Thoracic aorta (tissue), 2 donors: ENCODE data around the gene ZNF827. TPM values are rescaled to one million over a fixed set of nuclear protein-coding genes. Genes with fewer than 3 reads are reported as not detected.
A peak's percentile ranks its signal among the peaks of the same experiment; 100 is the strongest.

Source experiments
- ATAC-seq: fragments of 150-250 bp; one replicate; pipeline ENCODE4 v1.8.0; 2017; ENCODE audit warnings: low read depth; ENCODE audit not compliant: insufficient number of reproducible peaks, low FRiP score
- DNase-seq: peaks from one replicate; pipeline ENCODE4 v3.0.0-alpha.2; 2020; ENCODE audit warnings: low spot score
- H3K27ac ChIP-seq, 2 donors: fragments of 200-600 bp; sonication (generic); 1 replicate in 1 of 2; 2 replicates in 1 of 2; pipeline ENCODE4 v1.5.1; 2016; ENCODE audit warnings: mild to moderate bottlenecking in 2 of 2, moderate library complexity in 2 of 2
- H3K27me3 ChIP-seq: fragments of 200-600 bp; sonication (generic); replicated peaks from 2 replicates; pipeline ENCODE4 v1.6.0; 2016; ENCODE audit warnings: mild to moderate bottlenecking; ENCODE audit not compliant: insufficient read depth
- H3K36me3 ChIP-seq: fragments of 200-600 bp; sonication (generic); one replicate; pipeline ENCODE4 v1.5.1; 2016
- H3K4me1 ChIP-seq, 2 donors: fragments of 200-600 bp; sonication (generic); 1 replicate in 1 of 2; 2 replicates in 1 of 2; pipeline versions ENCODE4 v1.5.1 to v1.6.0; 2016; ENCODE audit warnings: low read depth in 2 of 2, mild to moderate bottlenecking in 1 of 2; ENCODE audit not compliant: control insufficient read depth in 1 of 2
- H3K4me3 ChIP-seq: fragments of 200-600 bp; sonication (generic); 2 replicates; pipeline ENCODE4 v1.5.1; 2016; ENCODE audit warnings: mild to moderate bottlenecking
- H3K9me3 ChIP-seq: fragments of 200-600 bp; sonication (generic); 2 replicates; pipeline ENCODE4 v1.5.1; 2016
- total RNA-seq, 2 donors: library from RNA; depleted of rRNA; stranded (reverse); fragments of >200 nt; gene quantifications; one replicate each; pipeline versions ENCODE4 v1.1.0 to v1.2.3, GENCODE V29; 2016
- TF ChIP-seq, protein P1 (sequence below): fragments of 200-600 bp; sonication (generic); IDR thresholded peaks from one replicate; pipeline ENCODE4 v1.5.1; 2019; ENCODE audit warnings: antibody characterized with exemption

Gene ZNF827
- total RNA-seq, 2 donors from 2014 or later = 20.2 to 41.4 TPM

- DNase-seq (no peak), ATAC-seq (no peak)
- H3K27ac ChIP-seq = no peak overlapping the region
These were observed 28.9 kb downstream of the ZNF827 start for GRCh38 chr4:145909773-145910172.

GRCh38 chr4:145909281-145909715 lies 29.3 kb downstream of the ZNF827 start:
- DNase-seq = no peak
- TF ChIP-seq, protein P1, sequence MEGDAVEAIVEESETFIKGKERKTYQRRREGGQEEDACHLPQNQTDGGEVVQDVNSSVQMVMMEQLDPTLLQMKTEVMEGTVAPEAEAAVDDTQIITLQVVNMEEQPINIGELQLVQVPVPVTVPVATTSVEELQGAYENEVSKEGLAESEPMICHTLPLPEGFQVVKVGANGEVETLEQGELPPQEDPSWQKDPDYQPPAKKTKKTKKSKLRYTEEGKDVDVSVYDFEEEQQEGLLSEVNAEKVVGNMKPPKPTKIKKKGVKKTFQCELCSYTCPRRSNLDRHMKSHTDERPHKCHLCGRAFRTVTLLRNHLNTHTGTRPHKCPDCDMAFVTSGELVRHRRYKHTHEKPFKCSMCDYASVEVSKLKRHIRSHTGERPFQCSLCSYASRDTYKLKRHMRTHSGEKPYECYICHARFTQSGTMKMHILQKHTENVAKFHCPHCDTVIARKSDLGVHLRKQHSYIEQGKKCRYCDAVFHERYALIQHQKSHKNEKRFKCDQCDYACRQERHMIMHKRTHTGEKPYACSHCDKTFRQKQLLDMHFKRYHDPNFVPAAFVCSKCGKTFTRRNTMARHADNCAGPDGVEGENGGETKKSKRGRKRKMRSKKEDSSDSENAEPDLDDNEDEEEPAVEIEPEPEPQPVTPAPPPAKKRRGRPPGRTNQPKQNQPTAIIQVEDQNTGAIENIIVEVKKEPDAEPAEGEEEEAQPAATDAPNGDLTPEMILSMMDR = no peak
- ATAC-seq = no peak
- Histone ChIP-seq H3K27ac (no peak overlapping the region), H3K4me3 (no peak overlapping the region), H3K27me3 (no peaks in the 10 kb centered on the region), H3K36me3 (no peaks in the 10 kb centered on the region), H3K9me3 (no peaks in the 10 kb centered on the region), H3K4me1 (peaks cover 10 to 15% of the 10 kb centered on the region in 2 donors)

More at GRCh38 chr4:145909773-145910172, 28.9 kb downstream of the ZNF827 start:
- H3K27me3 ChIP-seq = no peaks in the 10 kb centered on the region
- H3K4me3 ChIP-seq = no peak overlapping the region
- no peaks in the 10 kb centered on the region for H3K36me3 ChIP-seq
- TF ChIP-seq, protein P1 = no peak
- peaks cover 10 to 15% of the 10 kb centered on the region in 2 donors for H3K4me1 ChIP-seq
- no peaks in the 10 kb centered on the region for H3K9me3 ChIP-seq

DNA sequence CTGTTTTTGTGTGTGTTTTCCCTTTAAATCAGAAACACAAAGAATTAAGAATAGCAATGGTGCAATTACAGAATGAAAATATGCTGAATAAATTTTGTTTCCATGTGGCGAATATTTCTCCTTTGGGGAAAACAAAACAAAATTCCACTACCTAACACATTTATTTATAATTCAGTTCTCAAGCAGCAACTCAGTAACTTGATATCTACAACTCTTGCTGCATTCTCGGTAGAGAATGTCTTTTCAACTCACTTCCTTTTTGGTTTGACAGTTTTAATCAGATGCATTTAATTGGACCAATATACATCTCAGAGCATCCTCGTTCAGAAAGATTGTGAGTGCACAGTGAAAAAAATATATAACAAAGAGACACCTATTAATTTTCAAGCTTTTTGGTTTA lies 30.8 kb downstream of the ZNF827 start:
- no peaks in the 10 kb centered on the region for H3K27me3 ChIP-seq
- peaks cover 10 to 15% of the 10 kb centered on the region in 2 donors for H3K4me1 ChIP-seq
- DNase-seq = no peak
- no peak overlapping the region for H3K27ac ChIP-seq
- H3K36me3 ChIP-seq = no peaks in the 10 kb centered on the region
- no peaks in the 10 kb centered on the region for H3K9me3 ChIP-seq
- no peak for ATAC-seq
- peak overlapping the region; percentile 29 for H3K4me3 ChIP-seq
- TF ChIP-seq, protein P1 = no peak

DNA sequence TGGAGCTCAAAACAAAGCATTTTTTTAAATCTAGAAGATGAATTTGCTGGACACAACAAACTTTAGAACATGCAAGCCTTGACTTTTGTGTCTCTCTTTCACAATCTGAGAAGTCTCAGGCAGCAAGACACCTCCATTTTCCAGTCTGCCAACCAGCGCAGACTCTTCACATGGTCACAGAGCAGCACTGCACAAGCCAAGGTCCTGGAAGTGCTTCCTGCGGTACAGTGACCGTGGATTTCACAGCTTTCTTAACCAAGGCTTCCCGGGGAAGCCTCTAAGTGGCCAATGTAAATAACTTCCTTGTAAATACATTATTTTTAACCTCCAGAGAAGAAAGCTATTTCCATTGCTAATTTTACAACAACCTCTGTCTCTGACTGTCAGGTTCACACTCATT lies 31.2 kb downstream of the ZNF827 start:
- no peaks in the 10 kb centered on the region for H3K9me3 ChIP-seq
- no peak for DNase-seq
- TF ChIP-seq, protein P1 = no peak
- ATAC-seq = no peak
- H3K4me3 ChIP-seq = peak overlapping the region; percentile 29
- no peaks in the 10 kb centered on the region for H3K27me3 ChIP-seq
- peaks cover 10 to 15% of the 10 kb centered on the region in 2 donors for H3K4me1 ChIP-seq
- H3K36me3 ChIP-seq = peaks cover 2% of the 10 kb centered on the region
- no peak overlapping the region for H3K27ac ChIP-seq

DNA sequence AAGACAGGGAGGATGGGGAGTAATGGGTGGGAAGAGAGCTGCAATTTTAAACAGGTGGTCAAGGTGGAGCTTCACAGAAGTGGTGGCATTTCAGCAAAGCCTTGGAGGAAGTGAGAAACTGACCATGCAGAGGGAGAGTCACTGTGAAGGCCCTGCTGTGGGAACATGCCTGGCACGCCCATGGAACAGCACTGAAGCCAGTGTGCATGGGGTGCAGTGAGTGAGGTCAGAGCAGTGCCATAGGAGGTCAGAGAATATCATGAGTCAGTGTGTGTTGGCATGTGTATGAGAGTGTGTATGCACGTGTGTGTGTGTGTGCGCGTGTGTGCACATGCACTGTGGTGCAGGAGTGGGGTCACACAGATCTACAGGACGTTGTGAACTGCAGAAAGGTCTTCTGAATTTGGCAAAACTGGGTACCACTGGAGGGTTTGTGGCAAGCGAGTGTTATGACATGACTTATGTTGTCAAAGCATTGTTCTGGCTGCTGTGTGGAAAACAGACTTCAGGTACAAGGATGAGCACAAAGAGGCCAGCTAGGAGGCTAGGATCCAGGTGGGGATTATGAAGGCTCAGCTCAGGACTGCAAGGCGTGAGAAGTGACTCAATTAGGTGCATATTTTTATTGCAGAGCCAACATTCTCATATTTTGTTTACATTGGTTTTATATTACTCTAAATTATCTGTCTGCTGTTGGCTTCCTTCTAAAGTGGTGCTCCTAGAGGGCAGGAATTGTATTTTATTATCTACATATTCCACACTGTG lies 34.0 kb downstream of the ZNF827 start:
- H3K9me3 ChIP-seq = no peaks in the 10 kb centered on the region
- TF ChIP-seq, protein P1 = no peak
- H3K27ac ChIP-seq = no peak overlapping the region
- peaks cover 7% of the 10 kb centered on the region for H3K36me3 ChIP-seq
- DNase-seq (no peak), ATAC-seq (no peak)
- H3K27me3 ChIP-seq = no peaks in the 10 kb centered on the region
- H3K4me3 ChIP-seq = no peak overlapping the region
- H3K4me1 ChIP-seq = peaks cover 10 to 15% of the 10 kb centered on the region in 2 donors
